GM12878 (cell line): ENCODE data around the gene CD82. TPM values are rescaled to one million over a fixed set of nuclear protein-coding genes. Genes with fewer than 3 reads are reported as not detected.

Source experiments
- ATAC-seq: fragments of 200-7000 bp; cut with Tn5 transposase; 3 replicates; pipeline ENCODE4 v1.9.1; 2020; ENCODE audit warnings: mild to moderate bottlenecking, moderate library complexity
- BruUV-seq: library from RNA; stranded (reverse); fragments of 400-500 nt; replicated peaks from 2 replicates; lab custom pipeline; 2021; lab: Mats Ljungman, UMichigan
- CTCF ChIA-PET: fragments of 300-600 bp; sonication (Branson Sonifier 250); formaldehyde crosslinking; extraction: SDS; loops from one replicate; lab custom pipeline; 2021; ENCODE audit warnings: inconsistent platforms; lab: Yijun Ruan, JAX
- POLR2A ChIA-PET: fragments of 350-600 bp; formaldehyde crosslinking; extraction: SDS; loops from one replicate; lab custom pipeline; 2021; ENCODE audit warnings: inconsistent platforms; lab: Charles Lee
- RAD21 ChIA-PET: fragments of 300-600 bp; sonication (Branson Sonifier 250); formaldehyde crosslinking; loops from one replicate; lab custom pipeline; 2023; ENCODE audit warnings: antibody characterized with exemption; ENCODE audit not compliant: unreplicated experiment; lab: Charles Lee
- SMC1A ChIA-PET: fragments of 300-600 bp; sonication (Branson Sonifier 250); formaldehyde crosslinking; loops from one replicate; lab custom pipeline; 2023; ENCODE audit not compliant: unreplicated experiment, uncharacterized antibody; lab: Charles Lee
- DNase-seq: peaks from one replicate; pipeline ENCODE4 v3.0.0-alpha.2; 2011; ENCODE audit warnings: low read depth, low spot score
- FAIRE-seq: peaks from 3 replicates; lab custom pipeline; 2011; peaks lifted over from hg19 to GRCh38; lab: Jason Lieb, UNC
- H2AFZ ChIP-seq: 2 replicates; pipeline ENCODE4 v1.6.0; 2011; ENCODE audit warnings: low read depth, low read length, control low read depth; ENCODE audit not compliant: control insufficient read depth
- H3K27ac ChIP-seq: 2 replicates; pipeline ENCODE4 v1.5.1; 2011; ENCODE audit warnings: control low read depth; ENCODE audit not compliant: control insufficient read depth, insufficient read depth
- H3K27me3 ChIP-seq, 2 experiments: replicated peaks in 1 of 2; 2 replicates each; pipeline versions ENCODE4 v1.6.0 to v1.6.1; 2011; ENCODE audit warnings: low read length in 1 of 2; ENCODE audit not compliant: control insufficient read depth in 2 of 2, insufficient read depth in 2 of 2
- H3K36me3 ChIP-seq, 2 experiments: 2 replicates each; pipeline ENCODE4 v1.5.1; 2011; ENCODE audit warnings: low read length in 1 of 2; ENCODE audit not compliant: control insufficient read depth in 2 of 2, insufficient read depth in 2 of 2
- H3K4me1 ChIP-seq: 2 replicates; pipeline ENCODE4 v1.6.1; 2011; ENCODE audit warnings: mild to moderate bottlenecking, low read length, moderate library complexity, mixed read lengths; ENCODE audit not compliant: control insufficient read depth, insufficient read depth
- H3K4me2 ChIP-seq: 2 replicates; pipeline ENCODE4 v1.6.0; 2011; ENCODE audit warnings: control low read depth; ENCODE audit not compliant: control insufficient read depth, insufficient read depth
- H3K4me3 ChIP-seq: fragments of 200-600 bp; sonication (generic); 2 replicates; pipeline ENCODE4 v1.5.1; 2016
- H3K79me2 ChIP-seq: 2 replicates; pipeline ENCODE4 v1.6.0; 2011; ENCODE audit warnings: low read length; ENCODE audit not compliant: control insufficient read depth, insufficient read depth
- H3K9ac ChIP-seq: 2 replicates; pipeline ENCODE4 v1.8.0; 2011; ENCODE audit warnings: low read length, control low read depth, mixed read lengths; ENCODE audit not compliant: control insufficient read depth, insufficient read depth
- H3K9me3 ChIP-seq: replicated peaks from 3 replicates; pipeline ENCODE4 v1.5.1; 2011; ENCODE audit warnings: mild to moderate bottlenecking, low read length; ENCODE audit not compliant: control insufficient read depth, insufficient read depth
- H4K20me1 ChIP-seq: 2 replicates; pipeline ENCODE4 v1.6.0; 2011; ENCODE audit not compliant: control insufficient read depth, insufficient read depth
- CEBPB ChIP-seq, 2 experiments: fragments of 150-350 bp in 1 of 2; IDR thresholded peaks; 2 replicates each; pipeline ENCODE4 v1.6.1; 2012 to 2014; ENCODE audit warnings: low read depth in 2 of 2, low read length in 2 of 2, borderline replicate concordance in 1 of 2, inconsistent platforms in 1 of 2
- SP1 ChIP-seq: IDR thresholded peaks from one replicate; pipeline ENCODE4 v1.6.1; 2011; ENCODE audit warnings: low read depth, low read length
- TCF12 ChIP-seq: IDR thresholded peaks from 2 replicates; pipeline ENCODE4 v1.6.1; 2011; ENCODE audit warnings: low read depth, mild to moderate bottlenecking, low read length
- WGBS: methylation state at CpG from one replicate; pipeline ENCODE4 v1.1.6; 2016; ENCODE audit warnings: low lambda C conversion rate; ENCODE audit not compliant: insufficient replicate concordance, insufficient coverage; ENCODE audit errors: missing lambda C conversion rate; 5-methylcytosine and 5-hydroxymethylcytosine counted together
- in situ Hi-C: fragments of 300-500 bp; cut with MboI; formaldehyde crosslinking; loops from 9 replicates; pipeline ENCODE4 v1.14.3; 2018; ENCODE audit warnings: mixed read lengths
- intact Hi-C: fragments of 100-400 bp; cut with micrococcal nuclease; formaldehyde crosslinking; loops from one replicate; pipeline ENCODE4 v1.14.2; 2022; ENCODE audit not compliant: unreplicated experiment
- polyA plus RNA-seq, 11 experiments: library from polyadenylated mRNA; depleted of rRNA in 4 of 11; unstranded in 6 of 11; stranded (reverse) in 5 of 11; fragments of >200 nt; fragmentation: Nextera tagmentation in 4 of 11; fragmentation: Illumina TruSeq in 1 of 11; extraction: Ambion mirVana in 4 of 11; extraction: Trizol in 1 of 11; gene quantifications; 1 replicate in 1 of 11; 2 replicates in 10 of 11; pipeline versions ENCODE4 v1.2.1 to v1.2.3, GENCODE V29; 2011 to 2016; ENCODE audit warnings: inconsistent platforms in 2 of 11, missing spikeins in 2 of 11, low read depth in 1 of 11
- total RNA-seq, 4 experiments: library from RNA; depleted of rRNA in 3 of 4; stranded (reverse); fragments of >200 nt in 3 of 4; fragmentation: Illumina TruSeq in 1 of 4; extraction: Trizol in 1 of 4; gene quantifications; 2 replicates each; pipeline versions ENCODE4 v1.2.1 to v1.2.3, GENCODE V29; 2013 to 2021
- TF ChIP-seq, protein P1 (sequence below): fragments of 450-650 bp; IDR thresholded peaks from 2 replicates; pipeline ENCODE4 v1.6.1; 2016; ENCODE audit warnings: mild to moderate bottlenecking
- TF ChIP-seq, protein P2 (sequence below): IDR thresholded peaks from 2 replicates; pipeline ENCODE4 v1.6.1; 2012; ENCODE audit warnings: low read length, inconsistent platforms
- TF ChIP-seq, protein P3 (sequence below), 3 experiments: IDR thresholded peaks in 2 of 3; conservative IDR thresholded peaks in 1 of 3; 2 replicates each; pipeline ENCODE4 v1.5.1; 2011; ENCODE audit warnings: low read depth in 3 of 3, low read length in 3 of 3, mild to moderate bottlenecking in 3 of 3, control low read depth in 2 of 3, moderate library complexity in 2 of 3, inconsistent platforms in 1 of 3, mixed read lengths in 1 of 3; ENCODE audit not compliant: control insufficient read depth in 2 of 3, insufficient read depth in 1 of 3; ENCODE audit errors: extremely low read depth in 1 of 3
- TF ChIP-seq, protein P4 (sequence below): fragments of 450-650 bp; IDR thresholded peaks from 2 replicates; pipeline ENCODE4 v1.6.1; 2017; ENCODE audit warnings: mild to moderate bottlenecking, moderate library complexity
- TF ChIP-seq, protein P5 (sequence below): IDR thresholded peaks from 2 replicates; pipeline ENCODE4 v1.6.1; 2012; ENCODE audit warnings: low read depth, low read length, improper control_type of control experiment

CD82 gene
- total and polyA plus RNA-seq, 10 of the 15 experiments (the other 5 are each of a cell fraction or from before 2014, with no cell fraction given): 5.2 to 180 (median 84.7) TPM

DNA sequence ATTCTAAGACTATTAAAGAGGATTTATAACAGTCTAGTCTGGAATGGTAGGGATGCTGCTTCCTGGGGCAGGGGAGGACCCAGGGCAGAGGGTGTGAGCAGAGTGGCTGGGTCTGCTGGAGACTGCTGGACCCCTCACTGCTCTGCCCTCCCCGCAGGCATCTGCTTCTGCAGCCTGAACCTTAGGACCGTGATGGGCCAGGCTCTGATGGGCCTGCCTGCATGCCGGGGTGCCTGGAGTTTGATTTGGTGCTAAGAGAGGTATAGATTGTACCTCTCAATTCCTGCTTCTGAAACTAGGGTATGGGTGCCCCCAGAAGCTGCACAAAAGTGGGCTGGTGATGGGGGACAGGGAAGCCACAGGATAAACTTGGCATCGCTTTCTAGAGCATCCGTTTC lies 54.9 kb downstream of the CD82 start:
- ChIA-PET CTCF (interaction anchor here (1.8 to 5.6 kb wide), 4 partner anchors 9 to 291 kb away, joined by 8 to 60 read pairs (median 12); no protein-coding TSS in a partner anchor), RAD21 (interaction anchor here (1.0 to 6.6 kb wide), 4 partner anchors 9 to 156 kb away, joined by 3 to 190 read pairs (median 4); no protein-coding TSS in a partner anchor), SMC1A (interaction anchor here (1.0 to 2.7 kb wide), 3 partner anchors 63 to 96 kb away, joined by 6 to 13 read pairs (median 11); no protein-coding TSS in a partner anchor), POLR2A (no interaction called here)
- H3K4me3 ChIP-seq: no peak overlapping the region
- H3K79me2 ChIP-seq: no peaks in the 10 kb centered on the region
- peaks cover 10 to 30% of the 10 kb centered on the region in 2 experiments for H3K36me3 ChIP-seq
- WGBS: 94% methylated on average over 5 of the region's 5 CpGs
- H3K27me3 ChIP-seq: no peaks in the 10 kb centered on the region
- intact Hi-C loops (loop anchor here (5.0 to 10.0 kb wide), 3 partner anchors 157 to 526 kb away; partner anchors contain the start of gene EXT2), in situ Hi-C loops (loop anchor here (10.0 kb wide), 1 partner anchor 336 kb away; no protein-coding TSS in a partner anchor)
- DNase-seq: no peak
- H3K4me1 ChIP-seq: no peaks in the 10 kb centered on the region
- FAIRE-seq: no peak
- H2AFZ ChIP-seq: no peak overlapping the region
- H3K4me2 ChIP-seq: no peak overlapping the region
- BruUV-seq: no TSS peak
- ATAC-seq: no peak
- no peaks in the 10 kb centered on the region for H3K9me3 ChIP-seq
- H4K20me1 ChIP-seq: no peaks in the 10 kb centered on the region
- H3K27ac ChIP-seq: no peak overlapping the region
- no peak overlapping the region for H3K9ac ChIP-seq
- TF ChIP-seq, protein P1, sequence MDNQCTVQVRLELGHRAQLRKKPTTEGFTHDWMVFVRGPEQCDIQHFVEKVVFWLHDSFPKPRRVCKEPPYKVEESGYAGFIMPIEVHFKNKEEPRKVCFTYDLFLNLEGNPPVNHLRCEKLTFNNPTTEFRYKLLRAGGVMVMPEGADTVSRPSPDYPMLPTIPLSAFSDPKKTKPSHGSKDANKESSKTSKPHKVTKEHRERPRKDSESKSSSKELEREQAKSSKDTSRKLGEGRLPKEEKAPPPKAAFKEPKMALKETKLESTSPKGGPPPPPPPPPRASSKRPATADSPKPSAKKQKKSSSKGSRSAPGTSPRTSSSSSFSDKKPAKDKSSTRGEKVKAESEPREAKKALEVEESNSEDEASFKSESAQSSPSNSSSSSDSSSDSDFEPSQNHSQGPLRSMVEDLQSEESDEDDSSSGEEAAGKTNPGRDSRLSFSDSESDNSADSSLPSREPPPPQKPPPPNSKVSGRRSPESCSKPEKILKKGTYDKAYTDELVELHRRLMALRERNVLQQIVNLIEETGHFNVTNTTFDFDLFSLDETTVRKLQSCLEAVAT: no peak
- TF ChIP-seq CEBPB (IDR thresholded peaks at IDR 0.05; ENCODE audit: borderline replicate concordance in 1 of 2, low read depth in 2 of 2, low read length in 2 of 2) (no peak), TCF12 (no peak), SP1 (no peak)
- TF ChIP-seq, protein P2, sequence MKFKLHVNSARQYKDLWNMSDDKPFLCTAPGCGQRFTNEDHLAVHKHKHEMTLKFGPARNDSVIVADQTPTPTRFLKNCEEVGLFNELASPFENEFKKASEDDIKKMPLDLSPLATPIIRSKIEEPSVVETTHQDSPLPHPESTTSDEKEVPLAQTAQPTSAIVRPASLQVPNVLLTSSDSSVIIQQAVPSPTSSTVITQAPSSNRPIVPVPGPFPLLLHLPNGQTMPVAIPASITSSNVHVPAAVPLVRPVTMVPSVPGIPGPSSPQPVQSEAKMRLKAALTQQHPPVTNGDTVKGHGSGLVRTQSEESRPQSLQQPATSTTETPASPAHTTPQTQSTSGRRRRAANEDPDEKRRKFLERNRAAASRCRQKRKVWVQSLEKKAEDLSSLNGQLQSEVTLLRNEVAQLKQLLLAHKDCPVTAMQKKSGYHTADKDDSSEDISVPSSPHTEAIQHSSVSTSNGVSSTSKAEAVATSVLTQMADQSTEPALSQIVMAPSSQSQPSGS: no peak
- TF ChIP-seq, protein P3, sequence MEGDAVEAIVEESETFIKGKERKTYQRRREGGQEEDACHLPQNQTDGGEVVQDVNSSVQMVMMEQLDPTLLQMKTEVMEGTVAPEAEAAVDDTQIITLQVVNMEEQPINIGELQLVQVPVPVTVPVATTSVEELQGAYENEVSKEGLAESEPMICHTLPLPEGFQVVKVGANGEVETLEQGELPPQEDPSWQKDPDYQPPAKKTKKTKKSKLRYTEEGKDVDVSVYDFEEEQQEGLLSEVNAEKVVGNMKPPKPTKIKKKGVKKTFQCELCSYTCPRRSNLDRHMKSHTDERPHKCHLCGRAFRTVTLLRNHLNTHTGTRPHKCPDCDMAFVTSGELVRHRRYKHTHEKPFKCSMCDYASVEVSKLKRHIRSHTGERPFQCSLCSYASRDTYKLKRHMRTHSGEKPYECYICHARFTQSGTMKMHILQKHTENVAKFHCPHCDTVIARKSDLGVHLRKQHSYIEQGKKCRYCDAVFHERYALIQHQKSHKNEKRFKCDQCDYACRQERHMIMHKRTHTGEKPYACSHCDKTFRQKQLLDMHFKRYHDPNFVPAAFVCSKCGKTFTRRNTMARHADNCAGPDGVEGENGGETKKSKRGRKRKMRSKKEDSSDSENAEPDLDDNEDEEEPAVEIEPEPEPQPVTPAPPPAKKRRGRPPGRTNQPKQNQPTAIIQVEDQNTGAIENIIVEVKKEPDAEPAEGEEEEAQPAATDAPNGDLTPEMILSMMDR (IDR thresholded peaks at IDR 0.05 in 2 of 3, conservative IDR thresholded peaks at IDR 0.05 in 1 of 3; ENCODE audit: control insufficient read depth in 2 of 3, extremely low read depth in 1 of 3, insufficient read depth in 1 of 3, low read depth in 3 of 3, low read length in 3 of 3): no peak
- TF ChIP-seq, protein P4, sequence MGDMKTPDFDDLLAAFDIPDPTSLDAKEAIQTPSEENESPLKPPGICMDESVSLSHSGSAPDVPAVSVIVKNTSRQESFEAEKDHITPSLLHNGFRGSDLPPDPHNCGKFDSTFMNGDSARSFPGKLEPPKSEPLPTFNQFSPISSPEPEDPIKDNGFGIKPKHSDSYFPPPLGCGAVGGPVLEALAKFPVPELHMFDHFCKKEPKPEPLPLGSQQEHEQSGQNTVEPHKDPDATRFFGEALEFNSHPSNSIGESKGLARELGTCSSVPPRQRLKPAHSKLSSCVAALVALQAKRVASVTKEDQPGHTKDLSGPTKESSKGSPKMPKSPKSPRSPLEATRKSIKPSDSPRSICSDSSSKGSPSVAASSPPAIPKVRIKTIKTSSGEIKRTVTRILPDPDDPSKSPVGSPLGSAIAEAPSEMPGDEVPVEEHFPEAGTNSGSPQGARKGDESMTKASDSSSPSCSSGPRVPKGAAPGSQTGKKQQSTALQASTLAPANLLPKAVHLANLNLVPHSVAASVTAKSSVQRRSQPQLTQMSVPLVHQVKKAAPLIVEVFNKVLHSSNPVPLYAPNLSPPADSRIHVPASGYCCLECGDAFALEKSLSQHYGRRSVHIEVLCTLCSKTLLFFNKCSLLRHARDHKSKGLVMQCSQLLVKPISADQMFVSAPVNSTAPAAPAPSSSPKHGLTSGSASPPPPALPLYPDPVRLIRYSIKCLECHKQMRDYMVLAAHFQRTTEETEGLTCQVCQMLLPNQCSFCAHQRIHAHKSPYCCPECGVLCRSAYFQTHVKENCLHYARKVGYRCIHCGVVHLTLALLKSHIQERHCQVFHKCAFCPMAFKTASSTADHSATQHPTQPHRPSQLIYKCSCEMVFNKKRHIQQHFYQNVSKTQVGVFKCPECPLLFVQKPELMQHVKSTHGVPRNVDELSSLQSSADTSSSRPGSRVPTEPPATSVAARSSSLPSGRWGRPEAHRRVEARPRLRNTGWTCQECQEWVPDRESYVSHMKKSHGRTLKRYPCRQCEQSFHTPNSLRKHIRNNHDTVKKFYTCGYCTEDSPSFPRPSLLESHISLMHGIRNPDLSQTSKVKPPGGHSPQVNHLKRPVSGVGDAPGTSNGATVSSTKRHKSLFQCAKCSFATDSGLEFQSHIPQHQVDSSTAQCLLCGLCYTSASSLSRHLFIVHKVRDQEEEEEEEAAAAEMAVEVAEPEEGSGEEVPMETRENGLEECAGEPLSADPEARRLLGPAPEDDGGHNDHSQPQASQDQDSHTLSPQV: no peak
- TF ChIP-seq, protein P5, sequence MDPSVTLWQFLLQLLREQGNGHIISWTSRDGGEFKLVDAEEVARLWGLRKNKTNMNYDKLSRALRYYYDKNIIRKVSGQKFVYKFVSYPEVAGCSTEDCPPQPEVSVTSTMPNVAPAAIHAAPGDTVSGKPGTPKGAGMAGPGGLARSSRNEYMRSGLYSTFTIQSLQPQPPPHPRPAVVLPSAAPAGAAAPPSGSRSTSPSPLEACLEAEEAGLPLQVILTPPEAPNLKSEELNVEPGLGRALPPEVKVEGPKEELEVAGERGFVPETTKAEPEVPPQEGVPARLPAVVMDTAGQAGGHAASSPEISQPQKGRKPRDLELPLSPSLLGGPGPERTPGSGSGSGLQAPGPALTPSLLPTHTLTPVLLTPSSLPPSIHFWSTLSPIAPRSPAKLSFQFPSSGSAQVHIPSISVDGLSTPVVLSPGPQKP: no peak
